OCI-LY3 (cell line): ENCODE data around the gene SPATA22.
"Not testable (repeated sequence)": the region's sequence is repeated elsewhere in the genome, so short reads cannot be mapped to it uniquely, and the experiment has no call there.

Experiments used
- H2AFZ ChIP-seq: fragments of 200-600, 300-600 bp; shearing (Covaris generic); 2 replicates; pipeline ENCODE4 v1.6.0; 2014; ENCODE audit warnings: antibody characterized with exemption, low read depth, low read length
- H3K27ac ChIP-seq: fragments of 200-600, 300-600 bp; sonication (generic); 2 replicates; pipeline ENCODE4 v1.5.1; 2014; ENCODE audit warnings: mild to moderate bottlenecking, low read length, moderate library complexity, mixed read lengths
- H3K27me3 ChIP-seq: fragments of 200-600, 300-600 bp; sonication (generic); 2 replicates; pipeline ENCODE4 v1.6.1; 2014; ENCODE audit warnings: low read depth, low read length, mixed read lengths
- H3K36me3 ChIP-seq: fragments of 200-600, 300-600 bp; sonication (generic); replicated peaks from 2 replicates; pipeline ENCODE3; 2014; ENCODE audit warnings: low read depth, low read length, mixed read lengths
- H3K4me1 ChIP-seq: fragments of 300-600, 200-600 bp; sonication (generic); 2 replicates; pipeline ENCODE4 v1.6.1; 2014; ENCODE audit warnings: low read length, mixed read lengths
- H3K4me2 ChIP-seq: fragments of 200-600, 300-600 bp; sonication (generic); 2 replicates; pipeline ENCODE4 v1.6.1; 2014; ENCODE audit warnings: low read length, mixed read lengths
- H3K4me3 ChIP-seq: fragments of 300-600, 200-600 bp; sonication (generic); 2 replicates; pipeline ENCODE4 v1.5.1; 2014; ENCODE audit warnings: antibody characterized with exemption, mild to moderate bottlenecking, low read length, moderate library complexity
- H3K79me2 ChIP-seq: fragments of 300-600, 200-600 bp; shearing (Covaris generic); 2 replicates; pipeline ENCODE4 v1.6.1; 2014; ENCODE audit warnings: mild to moderate bottlenecking, low read length, mixed read lengths
- H3K9ac ChIP-seq: fragments of 300-600, 200-600 bp; shearing (Covaris generic); 2 replicates; pipeline ENCODE4 v1.6.0; 2014; ENCODE audit warnings: mild to moderate bottlenecking, low read length, moderate library complexity
- H3K9me3 ChIP-seq: fragments of 200-600, 300-600 bp; shearing (Covaris generic); 2 replicates; pipeline ENCODE4 v1.6.1; 2014; ENCODE audit warnings: low read length, mixed read lengths; ENCODE audit not compliant: insufficient read depth
- H4K20me1 ChIP-seq: fragments of 200-600, 300-600 bp; sonication (generic); 2 replicates; pipeline ENCODE4 v1.6.1; 2016; ENCODE audit warnings: low read length, mixed read lengths; ENCODE audit not compliant: insufficient read depth
- EZH2phosphoT487 ChIP-seq: fragments of 200-600 bp; shearing (Covaris generic); IDR thresholded peaks from 2 replicates; pipeline ENCODE4 v1.6.1; 2018; ENCODE audit warnings: antibody characterized with exemption, mixed run types, low read depth
- TF ChIP-seq, protein P1 (sequence below): fragments of 200-600, 300-600 bp; sonication (generic); IDR thresholded peaks from 2 replicates; pipeline ENCODE4 v1.5.1; 2014; ENCODE audit warnings: antibody characterized with exemption, low read length, low read depth

SPATA22 gene

DNA sequence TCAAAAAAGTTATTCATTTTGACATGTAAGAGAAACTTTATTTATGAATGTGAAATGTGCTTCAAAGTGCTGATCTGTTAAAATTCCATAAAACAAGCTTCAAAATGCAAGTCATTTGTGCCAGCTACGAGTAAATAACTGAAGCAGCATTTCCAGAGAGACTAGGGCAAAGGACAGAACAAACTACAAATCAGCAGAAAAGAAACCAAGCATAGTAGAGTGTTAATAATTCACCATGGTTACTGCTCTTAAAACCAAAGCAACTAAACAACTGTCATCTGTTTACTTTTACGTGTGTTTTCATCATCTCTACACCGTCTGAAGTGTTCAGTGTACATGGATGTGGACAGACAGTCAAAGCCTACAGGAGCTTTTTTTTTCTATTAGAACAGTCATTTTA is 2.6 kb upstream of the SPATA22 start:
- Histone ChIP-seq H3K9ac (no peak overlapping the region), H3K4me3 (no peak overlapping the region), H4K20me1 (no peaks in the 10 kb centered on the region), H3K4me2 (no peak overlapping the region), H3K36me3 (no peaks in the 10 kb centered on the region), H3K27me3 (no peaks in the 10 kb centered on the region), H2AFZ (no peak overlapping the region), H3K27ac (no peak overlapping the region), H3K4me1 (no peaks in the 10 kb centered on the region), H3K9me3 (no peaks in the 10 kb centered on the region), H3K79me2 (no peaks in the 10 kb centered on the region)
- TF ChIP-seq, protein P1, sequence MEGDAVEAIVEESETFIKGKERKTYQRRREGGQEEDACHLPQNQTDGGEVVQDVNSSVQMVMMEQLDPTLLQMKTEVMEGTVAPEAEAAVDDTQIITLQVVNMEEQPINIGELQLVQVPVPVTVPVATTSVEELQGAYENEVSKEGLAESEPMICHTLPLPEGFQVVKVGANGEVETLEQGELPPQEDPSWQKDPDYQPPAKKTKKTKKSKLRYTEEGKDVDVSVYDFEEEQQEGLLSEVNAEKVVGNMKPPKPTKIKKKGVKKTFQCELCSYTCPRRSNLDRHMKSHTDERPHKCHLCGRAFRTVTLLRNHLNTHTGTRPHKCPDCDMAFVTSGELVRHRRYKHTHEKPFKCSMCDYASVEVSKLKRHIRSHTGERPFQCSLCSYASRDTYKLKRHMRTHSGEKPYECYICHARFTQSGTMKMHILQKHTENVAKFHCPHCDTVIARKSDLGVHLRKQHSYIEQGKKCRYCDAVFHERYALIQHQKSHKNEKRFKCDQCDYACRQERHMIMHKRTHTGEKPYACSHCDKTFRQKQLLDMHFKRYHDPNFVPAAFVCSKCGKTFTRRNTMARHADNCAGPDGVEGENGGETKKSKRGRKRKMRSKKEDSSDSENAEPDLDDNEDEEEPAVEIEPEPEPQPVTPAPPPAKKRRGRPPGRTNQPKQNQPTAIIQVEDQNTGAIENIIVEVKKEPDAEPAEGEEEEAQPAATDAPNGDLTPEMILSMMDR: no peak
- no peak for TF ChIP-seq EZH2phosphoT487

DNA sequence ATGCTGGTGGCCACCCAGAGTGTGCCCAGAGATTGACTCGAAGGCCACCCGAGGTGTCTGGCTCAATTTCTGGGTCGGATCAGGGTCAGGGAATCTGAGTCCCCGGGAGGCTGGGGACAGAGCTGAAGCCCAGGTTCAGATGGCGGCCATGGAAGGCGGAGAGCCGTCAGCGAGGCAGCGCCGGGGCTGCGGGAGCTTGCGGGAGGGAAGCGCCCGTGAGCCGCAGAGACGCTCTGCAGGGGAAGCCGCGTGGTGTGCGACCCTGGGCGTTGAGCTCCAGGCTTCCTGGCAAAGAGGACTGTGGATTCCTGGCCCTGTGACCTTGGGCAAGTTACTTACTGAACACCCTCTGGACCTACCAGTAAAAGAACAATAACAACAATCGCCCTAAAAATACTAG is 518 bp upstream of the SPATA22 start:
- Histone ChIP-seq H3K9me3 (no peaks in the 10 kb centered on the region), H2AFZ (no peak overlapping the region), H3K27me3 (no peaks in the 10 kb centered on the region), H4K20me1 (no peaks in the 10 kb centered on the region), H3K27ac (no peak overlapping the region), H3K4me3 (no peak overlapping the region), H3K4me1 (no peaks in the 10 kb centered on the region), H3K9ac (no peak overlapping the region), H3K36me3 (no peaks in the 10 kb centered on the region), H3K79me2 (no peaks in the 10 kb centered on the region), H3K4me2 (no peak overlapping the region)
- TF ChIP-seq, protein P1: no peak
- TF ChIP-seq EZH2phosphoT487: no peak

DNA sequence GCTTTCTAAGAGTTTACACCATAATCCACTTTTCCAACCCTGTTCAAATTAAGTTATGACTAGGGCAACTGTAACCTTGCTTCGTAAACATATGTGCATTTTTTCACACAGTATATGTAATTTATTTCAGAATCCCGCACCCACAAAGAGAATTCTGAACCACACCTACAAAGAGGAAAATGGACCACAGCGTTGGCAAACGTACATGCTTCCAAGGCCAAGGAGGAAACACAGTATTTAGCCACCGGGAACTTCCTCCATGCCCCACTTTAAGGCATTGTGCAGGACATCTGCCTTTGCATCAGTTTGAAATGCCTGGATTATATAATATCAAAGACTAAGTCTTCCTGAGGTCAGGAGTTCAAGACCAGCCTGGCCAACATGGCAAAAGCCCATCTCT is 2.1 kb downstream of the SPATA22 start:
- Histone ChIP-seq H2AFZ (no peak overlapping the region), H4K20me1 (no peaks in the 10 kb centered on the region), H3K36me3 (no peaks in the 10 kb centered on the region), H3K4me3 (no peak overlapping the region), H3K27ac (no peak overlapping the region), H3K4me2 (no peak overlapping the region), H3K27me3 (no peaks in the 10 kb centered on the region), H3K9me3 (no peaks in the 10 kb centered on the region), H3K4me1 (no peaks in the 10 kb centered on the region), H3K79me2 (no peaks in the 10 kb centered on the region), H3K9ac (no peak overlapping the region)
- TF ChIP-seq, protein P1: no peak
- no peak for TF ChIP-seq EZH2phosphoT487

DNA sequence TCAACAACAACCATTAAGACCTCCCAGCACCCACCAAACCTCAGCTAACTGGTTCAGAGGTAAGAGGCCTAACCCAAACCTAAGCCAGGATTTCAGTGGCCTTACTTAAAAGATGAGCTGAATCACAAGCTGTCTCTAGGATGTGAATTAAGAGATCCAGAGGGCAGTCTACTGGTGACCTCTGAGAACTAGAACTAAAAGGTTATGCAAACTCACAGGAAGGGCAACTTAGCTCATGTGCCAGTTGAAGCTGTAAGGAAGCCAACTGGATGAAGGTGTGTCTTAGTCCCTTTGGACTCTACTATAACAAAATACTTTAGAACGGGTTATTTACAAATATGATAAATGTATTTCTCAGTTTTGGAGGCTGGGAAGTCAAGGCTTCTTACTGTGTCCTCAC is 5.3 kb downstream of the SPATA22 start:
- not testable (repeated sequence) for H3K79me2 ChIP-seq, H3K4me2 ChIP-seq, H3K36me3 ChIP-seq, H3K9ac ChIP-seq, H4K20me1 ChIP-seq, H3K9me3 ChIP-seq, H3K4me1 ChIP-seq, H2AFZ ChIP-seq, H3K27me3 ChIP-seq, H3K4me3 ChIP-seq, H3K27ac ChIP-seq
